ENCODE results near the gene VAV3. TPM values are rescaled to one million over a fixed set of nuclear protein-coding genes. Genes with fewer than 3 reads are reported as not detected.
A peak's percentile ranks its signal among the peaks of the same experiment; 100 is the strongest.

The VAV3 gene
- total RNA-seq, 2 experiments from 2014 or later = 3.9 to 4.6 TPM

DNA sequence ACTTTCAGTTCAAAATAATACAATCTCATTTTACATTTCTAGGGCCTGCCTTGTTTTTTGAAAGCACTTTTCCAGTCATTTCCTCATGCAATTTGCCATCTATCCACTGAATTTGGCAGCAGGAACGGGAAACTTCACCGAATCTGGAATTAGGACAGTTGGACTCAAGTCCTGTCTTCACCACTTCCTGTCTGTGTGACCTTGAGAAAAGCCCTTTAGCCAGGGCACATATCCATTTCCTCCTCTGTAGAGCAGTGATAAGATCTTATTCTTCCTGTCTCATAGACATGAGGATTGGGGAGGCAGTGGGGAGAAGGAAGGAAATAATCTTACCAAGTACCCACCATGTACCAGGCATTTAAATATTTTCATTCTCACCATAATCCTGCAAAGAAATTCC is 12.0 kb downstream of the VAV3 start:
- Mint-ChIP-seq H3K9me3 (no peaks in the 10 kb centered on the region), H3K27ac (no peak overlapping the region), H3K4me3 (no peak overlapping the region), H3K27me3 (no peaks in the 10 kb centered on the region), H3K36me3 (peaks cover 6% of the 10 kb centered on the region), H3K4me1 (peaks cover 42% of the 10 kb centered on the region)
- no peak for DNase-seq

DNA sequence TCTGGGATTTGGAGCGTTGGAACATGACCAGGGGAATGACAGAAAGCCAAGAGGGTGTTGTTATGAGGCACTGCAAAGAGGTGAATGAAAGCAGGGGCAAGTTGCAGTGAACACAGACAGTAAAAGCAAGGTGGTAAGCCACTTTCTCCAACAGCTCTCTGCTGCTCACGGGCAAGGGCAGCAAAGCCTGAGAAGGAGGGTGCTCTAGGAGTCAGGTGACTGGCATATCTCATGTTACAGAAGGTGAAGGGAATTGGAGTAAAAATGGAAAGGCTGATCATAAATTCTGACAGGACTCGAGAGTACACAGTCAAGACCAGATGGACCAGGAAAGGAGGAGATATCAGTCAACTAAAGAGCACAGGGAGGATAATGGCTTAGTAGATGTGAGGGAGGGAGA is 14.5 kb downstream of the VAV3 start:
- H3K27me3 Mint-ChIP-seq = no peaks in the 10 kb centered on the region
- no peak overlapping the region for H3K27ac Mint-ChIP-seq
- no peaks in the 10 kb centered on the region for H3K9me3 Mint-ChIP-seq
- H3K4me3 Mint-ChIP-seq = no peak overlapping the region
- DNase-seq = no peak
- H3K36me3 Mint-ChIP-seq = peaks cover 6% of the 10 kb centered on the region
- peaks cover 44% of the 10 kb centered on the region for H3K4me1 Mint-ChIP-seq

DNA sequence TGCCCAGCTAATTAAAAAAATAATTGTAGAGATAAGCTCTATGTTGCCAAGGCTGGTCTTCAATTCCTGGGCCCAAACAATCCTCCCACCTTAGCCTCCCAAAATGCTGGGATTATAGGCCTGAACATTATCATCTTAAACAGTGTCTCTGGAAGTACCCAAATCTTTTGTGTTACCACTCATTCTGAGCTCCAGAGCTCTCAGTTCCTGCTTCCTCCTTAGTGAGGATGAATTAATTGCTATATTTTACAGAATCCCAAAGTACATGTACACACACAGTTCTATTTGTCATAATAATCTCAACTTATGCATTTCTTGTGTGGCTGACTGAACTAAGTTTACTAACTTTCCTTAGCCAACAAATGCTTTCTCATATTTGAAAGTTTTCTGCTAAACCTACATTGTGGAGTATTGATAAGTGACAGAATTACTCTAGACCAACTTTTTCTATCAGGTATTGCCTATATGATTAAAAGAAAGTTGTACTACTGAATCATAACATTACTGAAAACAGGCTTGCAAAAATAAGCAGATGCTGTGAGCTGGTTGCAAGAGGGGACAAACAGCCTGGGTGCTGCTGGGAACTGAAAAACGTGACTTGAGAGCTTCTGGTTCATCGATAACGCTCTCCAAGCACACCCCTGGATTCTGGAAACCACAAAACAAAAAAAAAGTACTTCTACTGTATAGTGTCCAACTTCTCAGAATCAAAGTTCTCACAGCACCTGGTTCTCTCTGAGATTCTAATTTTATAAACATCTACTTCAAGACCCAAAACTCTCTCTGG is 15.3 kb downstream of the VAV3 start:
- H3K27ac Mint-ChIP-seq = no peak overlapping the region
- peaks cover 6% of the 10 kb centered on the region for H3K36me3 Mint-ChIP-seq
- DNase-seq = no peak
- H3K4me3 Mint-ChIP-seq = no peak overlapping the region
- no peaks in the 10 kb centered on the region for H3K27me3 Mint-ChIP-seq
- H3K4me1 Mint-ChIP-seq = peaks cover 44% of the 10 kb centered on the region
- H3K9me3 Mint-ChIP-seq = no peaks in the 10 kb centered on the region

DNA sequence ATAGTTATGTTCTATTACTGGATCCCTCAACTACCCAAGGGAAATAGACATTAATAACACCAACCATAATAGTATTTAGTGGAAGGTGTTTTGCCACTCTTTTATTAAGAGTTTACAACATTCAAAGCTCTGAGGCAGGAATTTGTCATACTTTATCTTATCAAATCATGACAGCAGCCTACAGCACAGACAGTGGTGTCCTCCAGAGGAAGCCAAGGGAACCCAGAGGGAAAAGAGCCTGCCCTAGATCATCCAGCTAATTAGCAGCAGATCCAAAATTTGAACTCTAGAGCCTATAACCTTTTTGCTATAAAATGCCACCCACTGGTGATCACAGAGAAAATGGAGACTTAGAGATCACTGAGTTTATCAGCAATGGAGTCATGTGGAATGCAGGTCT is 18.2 kb downstream of the VAV3 start:
- no peak overlapping the region for H3K27ac Mint-ChIP-seq
- peaks cover 42% of the 10 kb centered on the region for H3K4me1 Mint-ChIP-seq
- no peak for DNase-seq
- H3K4me3 Mint-ChIP-seq = no peak overlapping the region
- H3K9me3 Mint-ChIP-seq = peaks cover 2% of the 10 kb centered on the region
- no peaks in the 10 kb centered on the region for H3K27me3 Mint-ChIP-seq
- peaks cover 9% of the 10 kb centered on the region for H3K36me3 Mint-ChIP-seq

DNA sequence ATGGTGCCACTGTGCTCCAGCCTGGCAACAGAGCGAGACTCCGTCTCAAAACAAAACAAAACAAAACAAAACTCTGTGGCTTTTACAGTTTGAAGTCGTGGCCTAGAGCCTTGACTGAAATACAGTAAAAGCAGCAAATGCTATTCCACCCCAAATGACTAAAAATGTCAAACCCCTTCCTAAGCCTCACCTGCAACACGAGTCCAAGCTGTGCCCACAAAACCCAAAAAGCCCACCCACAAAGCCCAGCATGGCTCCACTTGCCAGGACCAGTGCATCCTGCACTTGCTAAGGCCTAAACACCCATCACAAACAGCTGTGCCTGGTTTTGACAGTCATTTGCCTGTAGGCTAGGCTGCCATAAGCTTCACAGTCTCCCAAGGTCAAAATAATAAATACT is 21.3 kb downstream of the VAV3 start:
- H3K27ac Mint-ChIP-seq = no peak overlapping the region
- peaks cover 11% of the 10 kb centered on the region for H3K36me3 Mint-ChIP-seq
- H3K9me3 Mint-ChIP-seq = peaks cover 5% of the 10 kb centered on the region
- H3K4me1 Mint-ChIP-seq = peaks cover 37% of the 10 kb centered on the region
- no peaks in the 10 kb centered on the region for H3K27me3 Mint-ChIP-seq
- DNase-seq = no peak
- no peak overlapping the region for H3K4me3 Mint-ChIP-seq

DNA sequence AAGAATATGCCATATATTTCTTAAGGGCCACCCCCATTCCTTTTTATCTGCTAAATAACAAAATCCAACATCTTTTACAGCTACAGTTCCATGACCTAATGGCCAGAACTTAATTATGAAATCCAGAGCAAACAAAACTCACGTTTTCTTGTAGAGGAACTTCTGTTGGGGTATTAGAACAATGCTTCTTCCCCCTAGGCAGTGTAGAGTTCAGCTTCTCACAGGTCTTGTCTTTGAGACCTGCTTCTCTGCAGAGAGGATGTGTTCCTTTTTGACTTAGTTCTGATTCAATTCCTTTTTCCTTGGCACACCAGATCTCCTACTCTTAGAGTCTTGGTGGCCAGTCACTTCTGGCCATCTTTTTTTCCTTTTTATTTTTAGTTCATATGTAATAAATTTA is 22.2 kb downstream of the VAV3 start:
- Mint-ChIP-seq H3K27me3 (no peaks in the 10 kb centered on the region), H3K4me3 (no peak overlapping the region), H3K36me3 (peaks cover 14% of the 10 kb centered on the region), H3K4me1 (peaks cover 40% of the 10 kb centered on the region), H3K9me3 (peaks cover 5% of the 10 kb centered on the region), H3K27ac (no peak overlapping the region)
- no peak for DNase-seq

DNA sequence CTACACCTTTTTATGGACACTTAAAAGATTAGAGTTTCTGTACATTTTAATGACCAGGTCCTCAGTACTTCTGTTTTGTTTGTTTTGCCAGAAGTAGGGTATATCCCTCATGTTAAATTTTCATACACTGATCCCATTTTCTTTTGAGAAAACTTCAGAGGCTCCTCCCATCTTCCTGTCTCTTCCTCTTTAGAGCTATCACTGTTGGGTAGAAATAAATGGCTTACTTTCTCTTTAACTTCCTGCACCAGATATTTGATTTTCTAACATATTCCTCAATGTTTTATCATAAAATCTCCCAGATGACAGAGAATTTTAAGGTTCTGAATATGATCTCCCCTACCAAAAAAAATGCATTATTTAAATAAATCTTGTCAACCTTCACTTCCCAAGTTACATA is 23.4 kb downstream of the VAV3 start:
- Mint-ChIP-seq H3K36me3 (peaks cover 14% of the 10 kb centered on the region), H3K27me3 (no peaks in the 10 kb centered on the region), H3K9me3 (peaks cover 5% of the 10 kb centered on the region), H3K4me1 (peaks cover 49% of the 10 kb centered on the region), H3K27ac (no peak overlapping the region), H3K4me3 (no peak overlapping the region)
- DNase-seq = no peak

DNA sequence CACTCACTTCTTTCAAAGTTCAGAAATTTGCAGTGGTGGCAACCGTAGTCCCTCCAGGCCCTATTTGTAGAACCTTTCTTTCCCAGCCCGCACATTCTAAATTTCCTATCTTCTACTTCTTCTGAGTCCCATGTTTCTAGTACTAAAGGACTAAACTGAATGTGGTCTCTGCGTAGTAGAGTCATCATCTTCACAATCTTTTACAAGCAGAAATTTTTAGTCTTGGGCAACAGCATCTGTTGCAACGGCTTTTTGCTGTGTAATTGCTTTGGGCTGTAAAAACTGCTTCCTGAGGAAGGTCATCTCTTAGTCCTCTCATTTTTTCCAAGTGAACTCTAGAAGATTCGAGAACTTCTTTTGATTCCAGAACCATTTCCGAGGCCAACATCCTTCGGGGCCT is 23.9 kb downstream of the VAV3 start:
- no peak overlapping the region for H3K4me3 Mint-ChIP-seq
- H3K36me3 Mint-ChIP-seq = peaks cover 14% of the 10 kb centered on the region
- peaks cover 5% of the 10 kb centered on the region for H3K9me3 Mint-ChIP-seq
- no peak for DNase-seq
- H3K4me1 Mint-ChIP-seq = peaks cover 52% of the 10 kb centered on the region
- H3K27me3 Mint-ChIP-seq = no peaks in the 10 kb centered on the region
- no peak overlapping the region for H3K27ac Mint-ChIP-seq

DNA sequence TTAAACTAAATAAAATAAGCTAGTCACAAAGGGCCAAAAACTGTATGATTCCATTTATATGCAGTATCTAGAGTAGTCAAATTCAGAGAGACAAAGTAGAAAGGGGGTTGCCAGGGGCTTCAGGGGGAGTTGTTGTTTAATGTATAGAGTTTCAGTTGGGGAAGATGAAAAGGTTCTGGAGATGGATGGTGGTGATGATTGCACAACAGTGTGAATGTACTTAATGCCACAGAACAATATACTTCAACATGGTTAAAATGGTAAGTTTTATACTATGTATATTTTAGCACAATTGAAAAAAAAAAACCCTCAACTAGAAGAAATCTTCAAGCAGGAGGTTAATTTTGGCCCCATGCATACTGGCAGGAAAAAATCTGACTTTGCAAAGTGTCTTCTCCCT is 24.3 kb downstream of the VAV3 start:
- Mint-ChIP-seq H3K27ac (no peak overlapping the region), H3K27me3 (no peaks in the 10 kb centered on the region), H3K9me3 (peaks cover 5% of the 10 kb centered on the region), H3K36me3 (peaks cover 14% of the 10 kb centered on the region), H3K4me1 (peaks cover 54% of the 10 kb centered on the region), H3K4me3 (no peak overlapping the region)
- no peak for DNase-seq

DNA sequence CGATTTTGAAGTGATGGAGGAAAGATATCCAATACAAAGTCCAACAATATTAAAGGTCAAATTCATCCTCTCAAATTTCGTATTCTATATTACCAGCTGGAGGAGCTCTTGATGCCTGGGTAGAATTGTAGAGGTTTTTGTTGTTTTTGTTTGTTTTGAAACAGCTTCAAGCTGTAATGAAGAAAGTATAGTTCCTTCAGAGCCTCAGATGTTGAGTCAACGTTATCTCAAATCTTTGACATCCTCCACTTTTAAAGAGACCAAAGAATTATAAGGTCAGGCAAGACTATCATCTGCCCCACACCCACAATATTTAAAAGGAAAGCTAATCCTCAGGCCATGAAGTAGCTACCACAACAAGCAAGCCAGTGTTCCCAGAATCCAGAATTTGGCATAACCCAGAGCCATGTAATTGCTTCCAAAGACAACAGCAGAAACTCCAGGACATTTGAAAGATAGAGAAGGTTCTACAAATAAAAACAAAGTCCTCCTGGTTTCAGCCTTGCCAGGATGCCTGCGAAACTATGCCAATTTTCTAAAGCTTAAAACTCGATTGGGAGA is 24.9 kb downstream of the VAV3 start:
- H3K27me3 Mint-ChIP-seq = no peaks in the 10 kb centered on the region
- peaks cover 5% of the 10 kb centered on the region for H3K9me3 Mint-ChIP-seq
- H3K27ac Mint-ChIP-seq = no peak overlapping the region
- H3K4me3 Mint-ChIP-seq = no peak overlapping the region
- H3K36me3 Mint-ChIP-seq = peaks cover 14% of the 10 kb centered on the region
- H3K4me1 Mint-ChIP-seq = peaks cover 59% of the 10 kb centered on the region
- no peak for DNase-seq

DNA sequence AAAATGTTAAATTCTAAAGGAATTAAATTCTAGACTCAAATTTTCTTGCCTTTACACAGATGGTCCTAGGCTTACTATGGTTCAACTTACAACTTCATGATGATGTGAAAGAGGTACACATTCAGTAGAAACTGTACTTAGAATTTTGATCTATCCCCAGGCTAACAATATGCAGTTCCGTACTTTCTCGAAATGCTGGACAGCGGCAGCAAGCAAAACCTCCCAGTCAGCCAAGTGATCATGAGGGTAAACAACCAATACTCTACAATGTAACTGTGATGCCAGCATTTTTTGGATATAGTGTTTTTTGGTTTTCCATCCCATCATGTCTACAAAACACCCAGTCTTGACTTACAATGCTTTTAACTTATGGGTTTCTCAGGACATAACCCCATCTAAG is 25.7 kb downstream of the VAV3 start:
- no peak overlapping the region for H3K4me3 Mint-ChIP-seq
- DNase-seq = no peak
- H3K27me3 Mint-ChIP-seq = no peaks in the 10 kb centered on the region
- peaks cover 66% of the 10 kb centered on the region for H3K4me1 Mint-ChIP-seq
- H3K27ac Mint-ChIP-seq = no peak overlapping the region
- peaks cover 14% of the 10 kb centered on the region for H3K36me3 Mint-ChIP-seq
- peaks cover 5% of the 10 kb centered on the region for H3K9me3 Mint-ChIP-seq

DNA sequence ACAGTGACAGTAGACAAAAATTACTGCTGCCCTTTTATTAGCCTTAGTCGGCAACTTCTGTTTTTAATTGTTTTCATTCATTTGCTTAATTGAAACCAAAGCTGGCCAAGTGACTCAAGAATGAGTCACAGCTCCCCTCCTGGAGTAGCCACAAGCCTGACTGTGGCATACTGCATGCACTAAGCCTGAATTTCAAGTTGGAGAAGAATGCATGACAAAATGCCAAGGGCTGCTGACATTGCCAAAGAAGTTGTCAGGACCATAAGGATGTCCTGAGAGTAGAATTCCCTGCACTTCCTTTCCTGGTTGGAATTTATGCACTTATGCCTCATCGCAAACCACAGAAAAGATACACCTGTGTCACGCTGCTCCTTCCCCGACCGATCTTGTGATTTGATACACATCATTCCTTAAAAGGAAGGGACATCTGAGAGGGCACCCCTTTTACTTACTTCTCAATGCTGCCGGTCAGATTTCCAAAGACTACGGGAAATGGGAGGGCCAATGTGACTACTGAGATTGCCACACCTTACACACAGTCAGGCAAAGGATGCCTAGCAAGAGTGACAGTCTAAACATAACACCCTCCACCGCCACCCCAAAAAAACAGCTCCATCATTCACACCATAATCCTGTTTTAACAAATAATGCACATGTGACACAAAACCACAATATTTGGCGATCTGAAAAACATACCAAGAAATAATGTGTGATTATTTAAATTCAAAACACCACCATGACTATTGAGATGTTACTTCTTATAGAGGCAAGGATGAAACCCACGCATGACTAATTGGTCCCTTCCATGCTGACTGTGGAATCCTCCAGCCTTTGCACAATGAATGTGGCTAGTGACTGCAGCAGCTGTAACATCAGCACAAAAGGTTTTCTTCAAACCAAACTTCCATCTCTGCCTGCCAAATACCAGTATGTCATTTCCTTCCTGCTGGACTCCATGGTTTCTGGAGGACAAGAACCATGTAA is 28.2 kb downstream of the VAV3 start:
- peaks cover 67% of the 10 kb centered on the region for H3K4me1 Mint-ChIP-seq
- H3K4me3 Mint-ChIP-seq = peak overlapping the region; percentile 52
- peaks cover 3% of the 10 kb centered on the region for H3K9me3 Mint-ChIP-seq
- H3K36me3 Mint-ChIP-seq = peaks cover 12% of the 10 kb centered on the region
- peak; percentile 60 for DNase-seq
- peak overlapping the region; percentile 85 for H3K27ac Mint-ChIP-seq
- H3K27me3 Mint-ChIP-seq = no peaks in the 10 kb centered on the region

DNA sequence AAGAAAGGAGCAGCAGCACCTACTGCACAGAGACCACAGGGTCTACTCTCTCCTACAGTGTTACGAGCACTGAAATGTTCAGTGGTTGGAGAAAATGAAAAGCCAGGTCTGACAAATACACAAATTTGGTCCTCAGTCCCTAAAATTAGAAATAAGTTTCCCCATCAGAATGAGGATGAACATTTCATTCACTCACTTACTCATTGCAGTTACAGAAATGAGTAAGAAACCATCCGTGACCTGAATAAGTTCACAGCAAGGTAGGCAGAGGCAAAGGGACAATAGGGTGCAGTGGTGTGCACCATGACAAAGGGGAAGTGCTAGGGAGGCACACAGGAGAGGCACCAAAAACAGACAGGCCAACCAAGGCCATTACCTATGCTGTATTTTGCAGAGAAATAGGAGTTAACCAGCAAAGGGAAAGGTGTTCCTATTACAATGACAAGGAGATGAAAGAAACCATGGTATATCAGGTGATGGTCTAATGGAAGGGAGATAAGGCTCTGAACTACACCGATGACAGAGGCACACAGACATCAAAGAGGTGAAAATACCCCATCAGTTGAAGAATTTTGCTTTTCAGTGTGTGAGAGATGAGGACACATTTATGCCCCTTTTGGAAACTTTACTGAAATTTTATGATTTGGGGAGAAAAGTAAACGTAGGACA is 29.4 kb downstream of the VAV3 start:
- no peaks in the 10 kb centered on the region for H3K27me3 Mint-ChIP-seq
- peak overlapping the region; percentile 82 for H3K27ac Mint-ChIP-seq
- H3K4me1 Mint-ChIP-seq = peaks cover 60% of the 10 kb centered on the region
- peak overlapping the region; percentile 29 for H3K4me3 Mint-ChIP-seq
- H3K9me3 Mint-ChIP-seq = peaks cover 3% of the 10 kb centered on the region
- peak; percentile 68 for DNase-seq
- peaks cover 9% of the 10 kb centered on the region for H3K36me3 Mint-ChIP-seq

DNA sequence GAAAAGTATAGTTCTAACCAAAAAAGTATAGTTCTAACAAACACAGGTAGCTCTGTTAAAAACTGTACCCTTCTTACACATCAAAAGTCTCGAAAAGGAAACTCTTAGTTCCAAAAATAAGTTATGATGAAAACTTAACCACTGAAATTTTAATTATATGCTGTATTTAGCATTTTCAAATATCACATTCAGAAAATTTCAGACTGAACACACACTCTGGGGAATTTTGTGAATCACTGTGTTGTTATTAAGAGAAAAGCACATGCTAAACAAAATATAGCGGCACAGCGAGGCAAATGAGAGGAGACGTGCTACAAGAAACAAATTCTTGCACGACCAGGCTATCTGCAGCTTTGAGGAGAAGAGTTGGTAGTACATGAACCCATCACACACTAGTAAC is 30.4 kb downstream of the VAV3 start:
- peak overlapping the region; percentile 82 for H3K27ac Mint-ChIP-seq
- H3K9me3 Mint-ChIP-seq = peaks cover 3% of the 10 kb centered on the region
- peaks cover 6% of the 10 kb centered on the region for H3K36me3 Mint-ChIP-seq
- peak overlapping the region; percentile 29 for H3K4me3 Mint-ChIP-seq
- DNase-seq = no peak
- H3K27me3 Mint-ChIP-seq = no peaks in the 10 kb centered on the region
- H3K4me1 Mint-ChIP-seq = peaks cover 62% of the 10 kb centered on the region

DNA sequence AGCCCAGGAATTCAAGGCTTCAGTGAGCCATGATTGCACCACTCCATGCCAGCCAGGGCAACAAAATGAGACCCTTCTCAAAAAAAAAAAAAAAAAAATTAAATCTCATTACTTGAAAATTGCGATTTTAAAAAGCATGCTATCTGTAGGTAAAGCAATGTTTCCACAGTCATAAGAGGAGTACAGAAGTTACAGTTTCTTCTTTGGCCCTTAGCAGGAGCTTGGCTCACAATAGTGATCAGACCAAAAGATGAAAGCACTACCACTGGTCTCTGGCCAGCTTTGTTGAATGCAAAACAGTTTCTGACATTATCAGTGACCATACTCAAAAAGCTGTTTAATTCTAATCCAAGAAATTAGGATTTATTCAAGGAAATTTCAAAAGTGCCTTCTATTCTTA is 31.2 kb downstream of the VAV3 start:
- H3K9me3 Mint-ChIP-seq = no peaks in the 10 kb centered on the region
- peaks cover 67% of the 10 kb centered on the region for H3K4me1 Mint-ChIP-seq

More for the DNA sequence above, 31.2 kb downstream of the VAV3 start:
- Mint-ChIP-seq H3K27ac (peak overlapping the region; percentile 84), H3K4me3 (no peak overlapping the region), H3K27me3 (no peaks in the 10 kb centered on the region), H3K36me3 (peaks cover 8% of the 10 kb centered on the region)
- DNase-seq = no peak

Measured in activated naive CD8-positive, alpha-beta T cell treated with anti-CD3 and anti-CD28 coated beads for 36 hours (primary cell).